ENCODE measurements around the gene PRND. TPM values are rescaled to one million over a fixed set of nuclear protein-coding genes. Genes with fewer than 3 reads are reported as not detected.

The PRND gene
- total RNA-seq, 1 experiment from 2014 or later, result 0.04 TPM

DNA sequence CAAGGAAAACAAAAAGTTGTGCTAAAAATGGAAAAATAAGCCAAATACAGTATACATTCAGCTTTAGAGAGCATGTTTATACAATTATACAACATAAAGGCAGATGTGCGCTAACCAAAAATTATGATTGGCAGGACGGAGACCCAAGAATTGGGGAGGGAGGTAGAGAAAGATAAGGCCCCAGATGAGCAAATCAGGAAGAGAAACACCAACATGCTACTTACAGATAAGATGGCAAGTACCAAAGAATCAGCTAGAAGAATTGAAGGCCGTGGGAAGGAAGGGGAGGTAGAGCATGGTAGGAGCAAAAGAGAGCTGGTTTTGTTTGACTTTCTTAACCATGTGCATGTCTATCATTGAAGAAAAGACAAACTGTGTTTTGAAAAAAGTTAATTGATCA lies 45.4 kb downstream of the PRND start:
- H3K4me3 Mint-ChIP-seq, result no peak overlapping the region
- Histone ChIP-seq H3K9me3 (ENCODE audit: control insufficient read depth, low read depth, low read length) (peaks cover 8% of the 10 kb centered on the region), H3K4ac (ENCODE audit: low read depth, low read length) (no peak overlapping the region), H3T11ph (ENCODE audit: low read length) (no peak overlapping the region), H2BK15ac (ENCODE audit: low read depth, low read length) (no peak overlapping the region), H2BK5ac (ENCODE audit: insufficient read length, low read length) (no peak overlapping the region), H4K8ac (replicated peaks; ENCODE audit: insufficient read length, low read depth, low read length) (no peak overlapping the region), H2AK5ac (ENCODE audit: insufficient read length, low read length) (no peak overlapping the region), H3K23ac (ENCODE audit: insufficient read length, low read depth, low read length) (no peak overlapping the region), H3K79me2 (ENCODE audit: insufficient read depth, low read length) (no peaks in the 10 kb centered on the region), H4K5ac (ENCODE audit: insufficient read length, low read depth, low read length) (no peak overlapping the region), H3K18ac (ENCODE audit: insufficient read length, low read depth, low read length) (no peak overlapping the region), H2AFZ (ENCODE audit: low read length) (no peak overlapping the region), H4K91ac (ENCODE audit: insufficient read length, low read depth, low read length) (no peak overlapping the region), H2BK12ac (ENCODE audit: insufficient read length, low read depth, low read length) (no peak overlapping the region), H3K79me1 (ENCODE audit: insufficient read depth, low read depth, low read length, poor library complexity, severe bottlenecking) (no peaks in the 10 kb centered on the region), H3K23me2 (ENCODE audit: insufficient read length, low read depth, low read length, poor library complexity, severe bottlenecking) (no peaks in the 10 kb centered on the region), H2BK20ac (ENCODE audit: low read depth, low read length, poor library complexity, severe bottlenecking) (no peak overlapping the region), H2BK120ac (ENCODE audit: low read depth, low read length, poor library complexity, severe bottlenecking) (no peak overlapping the region), H3K56ac (ENCODE audit: insufficient read length, low read depth, low read length) (no peak overlapping the region), H3K4me2 (ENCODE audit: insufficient read depth, insufficient read length, low read length) (no peak overlapping the region), H3K27ac (ENCODE audit: insufficient read length, low read depth, low read length) (no peak overlapping the region), H3K27me3 (ENCODE audit: insufficient read depth, low read length) (no peaks in the 10 kb centered on the region), H3K14ac (ENCODE audit: insufficient read depth, low read length) (no peak overlapping the region), H3K4me1 (ENCODE audit: insufficient read depth, low read length) (no peaks in the 10 kb centered on the region), H4K20me1 (ENCODE audit: control insufficient read depth, insufficient read depth, insufficient read length) (no peaks in the 10 kb centered on the region), H3K9ac (ENCODE audit: extremely low read depth, insufficient read length, low read length) (no peak overlapping the region)
- no peak for DNase-seq
- peaks cover 12% of the 10 kb centered on the region for H3K27me3 Mint-ChIP-seq (ENCODE audit: low read depth)
- TF ChIP-seq, protein P1, sequence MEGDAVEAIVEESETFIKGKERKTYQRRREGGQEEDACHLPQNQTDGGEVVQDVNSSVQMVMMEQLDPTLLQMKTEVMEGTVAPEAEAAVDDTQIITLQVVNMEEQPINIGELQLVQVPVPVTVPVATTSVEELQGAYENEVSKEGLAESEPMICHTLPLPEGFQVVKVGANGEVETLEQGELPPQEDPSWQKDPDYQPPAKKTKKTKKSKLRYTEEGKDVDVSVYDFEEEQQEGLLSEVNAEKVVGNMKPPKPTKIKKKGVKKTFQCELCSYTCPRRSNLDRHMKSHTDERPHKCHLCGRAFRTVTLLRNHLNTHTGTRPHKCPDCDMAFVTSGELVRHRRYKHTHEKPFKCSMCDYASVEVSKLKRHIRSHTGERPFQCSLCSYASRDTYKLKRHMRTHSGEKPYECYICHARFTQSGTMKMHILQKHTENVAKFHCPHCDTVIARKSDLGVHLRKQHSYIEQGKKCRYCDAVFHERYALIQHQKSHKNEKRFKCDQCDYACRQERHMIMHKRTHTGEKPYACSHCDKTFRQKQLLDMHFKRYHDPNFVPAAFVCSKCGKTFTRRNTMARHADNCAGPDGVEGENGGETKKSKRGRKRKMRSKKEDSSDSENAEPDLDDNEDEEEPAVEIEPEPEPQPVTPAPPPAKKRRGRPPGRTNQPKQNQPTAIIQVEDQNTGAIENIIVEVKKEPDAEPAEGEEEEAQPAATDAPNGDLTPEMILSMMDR (conservative IDR thresholded peaks at IDR 0.05), result no peak
- peaks cover 0 to 8% (median 5%) of the 10 kb centered on the region in 3 experiments; a peak in 6 of 7 replicates for H3K36me3 Mint-ChIP-seq (ENCODE audit: insufficient read depth in 1 of 3, low read depth in 3 of 3)
- H3K9me3 Mint-ChIP-seq, result peaks cover 7 to 9% of the 10 kb centered on the region in 2 experiments; a peak in 4 of 5 replicates
- no peak overlapping the region for H3K27ac Mint-ChIP-seq
- whole genome bisulfite sequencing (ENCODE audit: extremely low coverage, insufficient read length, low lambda C conversion rate), result no CpG with 5 or more reads among the region's 3 CpGs
- peaks cover 0 to 4% of the 10 kb centered on the region in 2 experiments; a peak in 2 of 4 replicates for H3K4me1 Mint-ChIP-seq
